Breast epithelium (tissue), 4 donors: ENCODE data around the gene CLIP2. TPM values are rescaled to one million over a fixed set of nuclear protein-coding genes. Genes with fewer than 3 reads are reported as not detected.
"Not testable (repeated sequence)": the region's sequence is repeated elsewhere in the genome, so short reads cannot be mapped to it uniquely, and the experiment has no call there.

Experiments used
- DNase-seq, 2 donors: peaks; one replicate each; pipeline ENCODE4 v3.0.0-alpha.2; 2019; ENCODE audit warnings: low spot score in 2 of 2
- H3K27ac ChIP-seq, 2 donors: fragments of 200-600 bp; sonication (generic) in 1 of 2; one replicate each; pipeline ENCODE4 v1.5.1; 2016 to 2019; ENCODE audit warnings: mild to moderate bottlenecking in 1 of 2
- H3K27me3 ChIP-seq, 2 donors: fragments of 200-600 bp; sonication (generic) in 1 of 2; one replicate each; pipeline versions ENCODE4 v1.5.1 to v1.6.0; 2017 to 2019; ENCODE audit warnings: control low read depth in 1 of 2, mild to moderate bottlenecking in 1 of 2
- H3K36me3 ChIP-seq: fragments of 200-600 bp; one replicate; pipeline ENCODE4 v1.5.1; 2019
- H3K4me1 ChIP-seq, 2 donors: fragments of 200-600 bp; sonication (generic); one replicate each; pipeline ENCODE4 v1.5.1; 2016 to 2019; ENCODE audit warnings: control low read depth in 1 of 2
- H3K4me3 ChIP-seq, 3 donors: fragments of 200-600 bp; sonication (generic); 1 replicate in 2 of 3; 2 replicates in 1 of 3; pipeline ENCODE4 v1.5.1; 2016 to 2019; ENCODE audit warnings: mild to moderate bottlenecking in 3 of 3, moderate library complexity in 2 of 3
- H3K9me3 ChIP-seq, 2 donors: fragments of 200-600 bp; sonication (generic) in 1 of 2; one replicate each; pipeline ENCODE4 v1.5.1; 2016 to 2019; ENCODE audit warnings: control low read depth in 1 of 2
- POLR2A ChIP-seq: fragments of 450-650 bp; IDR thresholded peaks from one replicate; pipeline ENCODE4 v1.6.1; 2016; ENCODE audit warnings: antibody characterized with exemption, mild to moderate bottlenecking, moderate library complexity
- POLR2AphosphoS5 ChIP-seq, 3 donors: sonication (generic); formaldehyde crosslinking; IDR thresholded peaks; one replicate each; pipeline ENCODE4 v1.6.1; 2017; ENCODE audit warnings: antibody characterized with exemption in 3 of 3
- intact Hi-C: fragments of 100-400 bp; cut with DNase I; formaldehyde crosslinking; loops from one replicate; pipeline ENCODE4 v1.15.1; 2023; ENCODE audit warnings: low total_unique reads
- total RNA-seq, 3 donors: library from RNA; depleted of rRNA; stranded (reverse); fragments of >200 nt; gene quantifications; one replicate each; pipeline ENCODE4 v1.1.0, GENCODE V29; 2016
- TF ChIP-seq, protein P1 (sequence below), 3 donors: fragments of 450-650 bp; IDR thresholded peaks; one replicate each; pipeline ENCODE4 v1.5.1; 2016 to 2017; ENCODE audit warnings: antibody characterized with exemption in 3 of 3, mild to moderate bottlenecking in 3 of 3, moderate library complexity in 3 of 3

CLIP2 gene
- total RNA-seq, 3 donors from 2014 or later = 7.3 to 20.3 (median 13.0) TPM

DNA sequence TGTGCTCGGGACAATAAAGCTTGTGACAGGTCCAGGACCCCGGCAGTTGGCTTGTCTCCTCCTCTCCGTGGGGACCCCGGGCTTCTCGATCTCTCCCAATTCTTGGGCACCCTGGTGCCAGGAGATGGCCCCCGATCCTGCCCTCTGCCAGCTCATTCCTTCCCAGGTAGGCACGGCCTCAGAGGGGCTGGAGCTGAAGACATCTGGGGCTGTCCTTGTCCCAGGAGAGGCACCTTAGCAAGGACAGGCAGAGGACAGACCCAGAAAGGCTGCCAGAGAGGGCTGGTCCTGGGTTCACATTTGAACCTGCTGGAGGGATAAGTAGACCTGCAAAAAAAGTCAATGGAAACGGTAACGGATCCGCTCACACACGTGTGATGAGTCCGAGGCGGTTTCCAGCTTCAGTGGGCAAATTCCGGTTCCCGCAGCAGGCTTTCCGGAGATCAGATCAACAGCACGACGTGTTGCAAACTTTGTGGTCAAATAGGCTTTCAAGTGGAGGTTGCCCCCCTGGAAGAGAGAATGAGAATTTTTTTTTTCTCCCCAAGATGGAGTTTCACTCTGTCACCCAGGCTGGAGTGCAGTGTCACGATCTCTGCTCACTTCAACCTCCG lies 116.8 kb downstream of the CLIP2 start:
- Histone ChIP-seq H3K27ac (no peak overlapping the region), H3K4me3 (no peak overlapping the region), H3K9me3 (no peaks in the 10 kb centered on the region), H3K27me3 (no peaks in the 10 kb centered on the region), H3K36me3 (no peaks in the 10 kb centered on the region), H3K4me1 (no peaks in the 10 kb centered on the region)
- no peak for TF ChIP-seq POLR2A
- intact Hi-C loops = loop anchor here (10.0 kb wide), 1 partner anchor 201 kb away; no protein-coding TSS in a partner anchor
- DNase-seq = no peak

DNA sequence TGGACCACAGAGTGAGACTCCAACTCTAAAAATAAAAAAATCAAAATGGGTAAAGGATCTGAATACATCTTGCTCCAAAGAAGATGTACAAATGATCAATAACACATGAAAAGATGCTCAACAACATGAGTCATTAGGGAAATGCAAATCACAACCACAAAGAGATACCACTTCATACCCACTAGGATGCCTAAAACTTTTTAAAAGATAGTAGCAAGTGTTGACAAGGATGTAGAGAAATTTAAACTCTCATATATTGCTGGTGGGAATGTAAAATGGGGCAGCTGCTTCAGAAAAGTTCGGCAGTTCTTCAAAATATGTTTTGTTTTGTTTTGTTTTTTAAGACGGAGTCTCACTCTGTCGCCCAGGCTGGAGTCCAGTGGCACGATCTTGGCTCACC lies 118.8 kb downstream of the CLIP2 start:
- Histone ChIP-seq H3K4me1 (no peaks in the 10 kb centered on the region), H3K36me3 (no peaks in the 10 kb centered on the region), H3K9me3 (no peaks in the 10 kb centered on the region), H3K27ac (no peak overlapping the region), H3K27me3 (no peaks in the 10 kb centered on the region), H3K4me3 (no peak overlapping the region)
- no peak for DNase-seq
- intact Hi-C loops = loop anchor here (10.0 kb wide), 1 partner anchor 203 kb away; no protein-coding TSS in a partner anchor
- TF ChIP-seq, protein P1, sequence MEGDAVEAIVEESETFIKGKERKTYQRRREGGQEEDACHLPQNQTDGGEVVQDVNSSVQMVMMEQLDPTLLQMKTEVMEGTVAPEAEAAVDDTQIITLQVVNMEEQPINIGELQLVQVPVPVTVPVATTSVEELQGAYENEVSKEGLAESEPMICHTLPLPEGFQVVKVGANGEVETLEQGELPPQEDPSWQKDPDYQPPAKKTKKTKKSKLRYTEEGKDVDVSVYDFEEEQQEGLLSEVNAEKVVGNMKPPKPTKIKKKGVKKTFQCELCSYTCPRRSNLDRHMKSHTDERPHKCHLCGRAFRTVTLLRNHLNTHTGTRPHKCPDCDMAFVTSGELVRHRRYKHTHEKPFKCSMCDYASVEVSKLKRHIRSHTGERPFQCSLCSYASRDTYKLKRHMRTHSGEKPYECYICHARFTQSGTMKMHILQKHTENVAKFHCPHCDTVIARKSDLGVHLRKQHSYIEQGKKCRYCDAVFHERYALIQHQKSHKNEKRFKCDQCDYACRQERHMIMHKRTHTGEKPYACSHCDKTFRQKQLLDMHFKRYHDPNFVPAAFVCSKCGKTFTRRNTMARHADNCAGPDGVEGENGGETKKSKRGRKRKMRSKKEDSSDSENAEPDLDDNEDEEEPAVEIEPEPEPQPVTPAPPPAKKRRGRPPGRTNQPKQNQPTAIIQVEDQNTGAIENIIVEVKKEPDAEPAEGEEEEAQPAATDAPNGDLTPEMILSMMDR (IDR thresholded peaks at IDR 0.05) = no peak
- TF ChIP-seq POLR2AphosphoS5 (IDR thresholded peaks at IDR 0.05) (no peak), POLR2A (no peak)

DNA sequence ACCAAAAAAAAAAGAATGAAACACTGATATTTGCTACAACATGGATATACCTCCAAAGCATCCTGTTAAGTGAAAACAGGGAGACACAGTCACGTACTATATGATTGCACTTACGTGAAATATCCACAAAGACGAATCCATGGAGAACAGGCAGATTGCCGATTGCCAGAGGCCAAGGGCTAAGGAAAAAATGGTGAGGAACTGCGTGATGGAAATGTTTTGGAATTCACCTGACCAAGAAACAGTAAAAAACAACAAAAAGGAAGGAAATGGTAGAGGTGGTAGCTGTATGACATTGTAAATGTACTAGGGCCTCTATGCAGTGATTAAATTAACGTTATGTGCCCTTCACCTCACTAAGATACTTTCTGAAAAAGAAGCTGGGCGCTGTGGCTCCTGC lies 120.4 kb downstream of the CLIP2 start:
- TF ChIP-seq POLR2A = no peak
- Histone ChIP-seq H3K36me3 (no peaks in the 10 kb centered on the region), H3K27ac (no peak overlapping the region), H3K27me3 (no peaks in the 10 kb centered on the region), H3K4me1 (no peaks in the 10 kb centered on the region), H3K4me3 (no peak overlapping the region), H3K9me3 (no peaks in the 10 kb centered on the region)
- DNase-seq = no peak
- intact Hi-C loops = loop anchor here (10.0 kb wide), 1 partner anchor 205 kb away; no protein-coding TSS in a partner anchor

DNA sequence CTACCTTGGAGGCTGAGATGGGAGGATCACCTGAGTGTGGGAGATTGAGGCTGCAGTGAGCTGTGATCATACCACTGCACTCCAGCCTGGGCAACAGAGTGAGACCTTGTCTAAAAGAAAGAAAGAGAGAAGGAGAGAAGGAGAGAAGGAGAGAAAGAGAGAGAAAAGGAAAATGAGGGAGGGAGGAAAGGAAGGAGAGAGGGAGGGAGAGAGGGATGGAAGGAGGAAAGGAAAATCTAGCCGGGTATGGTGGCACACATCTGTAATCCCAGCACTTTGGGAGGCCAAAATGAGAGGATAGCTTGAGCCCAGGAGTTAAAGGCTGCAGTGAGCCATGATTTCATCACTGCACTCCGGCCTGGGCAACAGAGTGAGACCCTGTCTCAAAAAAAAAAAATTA lies 121.6 kb downstream of the CLIP2 start:
- intact Hi-C loops = no loop called here
- Histone ChIP-seq H3K9me3 (no peaks in the 10 kb centered on the region), H3K27me3 (no peaks in the 10 kb centered on the region), H3K4me3 (no peak overlapping the region), H3K36me3 (no peaks in the 10 kb centered on the region), H3K4me1 (no peaks in the 10 kb centered on the region), H3K27ac (no peak overlapping the region)
- TF ChIP-seq, protein P1 (IDR thresholded peaks at IDR 0.05) = no peak
- no peak for TF ChIP-seq POLR2A
- TF ChIP-seq POLR2AphosphoS5 (IDR thresholded peaks at IDR 0.05) = no peak
- DNase-seq = no peak

DNA sequence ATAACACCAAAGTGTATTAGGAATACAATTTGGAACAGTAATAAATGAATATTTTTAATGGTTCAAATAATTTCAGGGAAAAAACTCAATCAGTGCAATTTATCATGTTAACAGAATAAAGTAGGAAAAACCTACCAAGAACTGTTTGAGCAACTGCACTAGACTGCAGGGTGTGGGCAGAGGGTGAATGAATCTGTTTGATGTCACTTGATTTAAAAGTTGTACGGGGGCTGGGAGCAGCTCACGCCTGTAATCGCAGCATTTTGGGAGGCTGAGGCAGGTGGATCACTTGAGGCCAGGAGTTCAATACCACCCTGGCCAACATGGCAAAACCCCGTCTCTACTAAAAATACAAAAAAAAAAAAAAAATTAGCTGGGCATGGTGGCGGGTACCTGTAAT lies 122.4 kb downstream of the CLIP2 start:
- DNase-seq, intact Hi-C loops, H3K27ac ChIP-seq, H3K4me3 ChIP-seq, H3K9me3 ChIP-seq, H3K4me1 ChIP-seq, H3K36me3 ChIP-seq, H3K27me3 ChIP-seq: not testable (repeated sequence)

GRCh38 chr7:74412056-74412455 lies 122.8 kb downstream of the CLIP2 start:
- Histone ChIP-seq H3K9me3 (no peaks in the 10 kb centered on the region), H3K27ac (no peak overlapping the region), H3K36me3 (no peaks in the 10 kb centered on the region), H3K4me1 (no peaks in the 10 kb centered on the region), H3K4me3 (no peak overlapping the region), H3K27me3 (no peaks in the 10 kb centered on the region)
- TF ChIP-seq POLR2AphosphoS5 (IDR thresholded peaks at IDR 0.05) (no peak), POLR2A (no peak)
- TF ChIP-seq, protein P1 (IDR thresholded peaks at IDR 0.05) = no peak
- intact Hi-C loops = no loop called here
- DNase-seq = no peak

DNA sequence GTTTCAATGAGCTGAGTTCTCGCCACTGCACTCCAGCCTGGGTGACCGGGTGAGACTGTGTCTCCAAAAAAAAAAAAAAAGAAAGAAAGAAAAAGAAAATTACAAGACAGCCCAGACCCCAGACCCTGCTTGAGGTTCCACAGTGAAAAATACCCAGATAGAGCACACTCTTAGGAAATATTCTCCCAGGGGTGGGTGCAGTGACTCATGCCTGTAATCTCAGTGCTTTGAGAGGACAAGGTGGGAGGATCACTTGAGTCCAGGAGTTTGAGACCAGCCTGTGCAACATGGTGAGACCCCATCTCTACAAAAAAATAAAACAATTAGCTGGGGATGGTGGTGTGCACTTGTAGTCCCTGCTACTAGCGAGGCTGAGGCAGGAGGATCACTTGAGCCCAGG lies 123.4 kb downstream of the CLIP2 start:
- no peak for DNase-seq
- no peak overlapping the region for H3K4me3 ChIP-seq
- H3K9me3 ChIP-seq = no peaks in the 10 kb centered on the region
- intact Hi-C loops = no loop called here
- no peaks in the 10 kb centered on the region for H3K27me3 ChIP-seq
- no peak overlapping the region for H3K27ac ChIP-seq
- no peaks in the 10 kb centered on the region for H3K4me1 ChIP-seq
- TF ChIP-seq POLR2AphosphoS5 (IDR thresholded peaks at IDR 0.05) (no peak), POLR2A (no peak)
- TF ChIP-seq, protein P1 (IDR thresholded peaks at IDR 0.05) = no peak
- no peaks in the 10 kb centered on the region for H3K36me3 ChIP-seq

DNA sequence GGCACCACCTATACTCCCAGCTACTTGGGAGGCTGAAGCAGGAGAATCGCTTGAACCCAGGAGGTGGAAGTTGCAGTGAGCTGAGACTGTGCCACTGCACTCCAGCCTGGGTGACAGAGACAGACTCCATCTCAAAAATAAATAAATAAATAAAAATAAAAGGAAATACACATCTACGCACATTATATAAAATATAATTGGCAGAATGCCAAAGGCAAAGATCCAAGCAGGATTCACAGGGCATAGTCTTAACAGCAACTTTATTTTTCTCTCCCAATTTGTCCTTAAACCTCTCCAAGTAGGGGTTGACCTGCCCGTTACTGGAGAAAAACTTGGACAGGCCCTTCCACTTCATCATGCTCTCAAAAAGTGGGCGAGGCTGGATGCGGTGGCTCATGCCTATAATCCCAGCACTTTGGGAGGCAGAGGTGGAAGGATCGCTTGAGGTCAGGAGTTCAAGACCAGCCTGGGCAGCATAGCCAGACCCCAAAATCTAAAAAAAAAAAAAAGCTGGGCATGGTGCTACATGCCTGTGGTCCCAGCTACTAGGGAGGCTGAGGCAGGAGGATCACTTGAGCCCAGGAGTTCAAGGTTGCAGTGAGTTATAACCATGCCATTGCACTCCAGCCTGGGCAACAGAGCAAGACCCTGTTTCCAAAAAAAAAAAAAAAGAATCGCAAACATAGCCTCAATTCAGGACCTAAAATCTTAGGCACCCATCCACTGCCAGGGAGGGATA lies 125.6 kb downstream of the CLIP2 start:
- H3K4me1 ChIP-seq, H3K36me3 ChIP-seq, H3K4me3 ChIP-seq, H3K27ac ChIP-seq, H3K27me3 ChIP-seq, H3K9me3 ChIP-seq, intact Hi-C loops, DNase-seq: not testable (repeated sequence)
